ENCODE results near the gene FBXW11.

GRCh38 chr5:171869956-171870355 is 136.5 kb downstream of the FBXW11 start:
- no peak for TF ChIP-seq CTCF (IDR thresholded peaks at IDR 0.05; ENCODE audit: low read depth, low read length, poor library complexity, severe bottlenecking)
- TF ChIP-seq EZH2phosphoT487 (IDR thresholded peaks at IDR 0.05; ENCODE audit: borderline replicate concordance, low read length): no peak
